GM12878 (cell line): ENCODE results near the gene GINS2. TPM values are rescaled to one million over a fixed set of nuclear protein-coding genes. Genes with fewer than 3 reads are reported as not detected.

Source experiments
- ATAC-seq: fragments of 200-7000 bp; cut with Tn5 transposase; 3 replicates; pipeline ENCODE4 v1.9.1; 2020; ENCODE audit warnings: mild to moderate bottlenecking, moderate library complexity
- BruUV-seq: library from RNA; stranded (reverse); fragments of 400-500 nt; replicated peaks from 2 replicates; lab custom pipeline; 2021; lab: Mats Ljungman, UMichigan
- CTCF ChIA-PET: fragments of 300-600 bp; sonication (Branson Sonifier 250); formaldehyde crosslinking; extraction: SDS; loops from one replicate; lab custom pipeline; 2021; ENCODE audit warnings: inconsistent platforms; lab: Yijun Ruan, JAX
- POLR2A ChIA-PET: fragments of 350-600 bp; formaldehyde crosslinking; extraction: SDS; loops from one replicate; lab custom pipeline; 2021; ENCODE audit warnings: inconsistent platforms; lab: Charles Lee
- RAD21 ChIA-PET: fragments of 300-600 bp; sonication (Branson Sonifier 250); formaldehyde crosslinking; loops from one replicate; lab custom pipeline; 2023; ENCODE audit warnings: antibody characterized with exemption; ENCODE audit not compliant: unreplicated experiment; lab: Charles Lee
- SMC1A ChIA-PET: fragments of 300-600 bp; sonication (Branson Sonifier 250); formaldehyde crosslinking; loops from one replicate; lab custom pipeline; 2023; ENCODE audit not compliant: unreplicated experiment, uncharacterized antibody; lab: Charles Lee
- DNase-seq: peaks from one replicate; pipeline ENCODE4 v3.0.0-alpha.2; 2011; ENCODE audit warnings: low read depth, low spot score
- FAIRE-seq: peaks from 3 replicates; lab custom pipeline; 2011; peaks lifted over from hg19 to GRCh38; lab: Jason Lieb, UNC
- H2AFZ ChIP-seq: 2 replicates; pipeline ENCODE4 v1.6.0; 2011; ENCODE audit warnings: low read depth, low read length, control low read depth; ENCODE audit not compliant: control insufficient read depth
- H3K27ac ChIP-seq: 2 replicates; pipeline ENCODE4 v1.5.1; 2011; ENCODE audit warnings: control low read depth; ENCODE audit not compliant: control insufficient read depth, insufficient read depth
- H3K27me3 ChIP-seq, 2 experiments: replicated peaks in 1 of 2; 2 replicates each; pipeline versions ENCODE4 v1.6.0 to v1.6.1; 2011; ENCODE audit warnings: low read length in 1 of 2; ENCODE audit not compliant: control insufficient read depth in 2 of 2, insufficient read depth in 2 of 2
- H3K36me3 ChIP-seq, 2 experiments: 2 replicates each; pipeline ENCODE4 v1.5.1; 2011; ENCODE audit warnings: low read length in 1 of 2; ENCODE audit not compliant: control insufficient read depth in 2 of 2, insufficient read depth in 2 of 2
- H3K4me1 ChIP-seq: 2 replicates; pipeline ENCODE4 v1.6.1; 2011; ENCODE audit warnings: mild to moderate bottlenecking, low read length, moderate library complexity, mixed read lengths; ENCODE audit not compliant: control insufficient read depth, insufficient read depth
- H3K4me2 ChIP-seq: 2 replicates; pipeline ENCODE4 v1.6.0; 2011; ENCODE audit warnings: control low read depth; ENCODE audit not compliant: control insufficient read depth, insufficient read depth
- H3K4me3 ChIP-seq: fragments of 200-600 bp; sonication (generic); 2 replicates; pipeline ENCODE4 v1.5.1; 2016
- H3K79me2 ChIP-seq: 2 replicates; pipeline ENCODE4 v1.6.0; 2011; ENCODE audit warnings: low read length; ENCODE audit not compliant: control insufficient read depth, insufficient read depth
- H3K9ac ChIP-seq: 2 replicates; pipeline ENCODE4 v1.8.0; 2011; ENCODE audit warnings: low read length, control low read depth, mixed read lengths; ENCODE audit not compliant: control insufficient read depth, insufficient read depth
- H3K9me3 ChIP-seq: replicated peaks from 3 replicates; pipeline ENCODE4 v1.5.1; 2011; ENCODE audit warnings: mild to moderate bottlenecking, low read length; ENCODE audit not compliant: control insufficient read depth, insufficient read depth
- H4K20me1 ChIP-seq: 2 replicates; pipeline ENCODE4 v1.6.0; 2011; ENCODE audit not compliant: control insufficient read depth, insufficient read depth
- DPF2 ChIP-seq: fragments of 450-650 bp; IDR thresholded peaks from 2 replicates; pipeline ENCODE4 v1.6.1; 2017; ENCODE audit warnings: mild to moderate bottlenecking
- EED ChIP-seq: sonication (generic); IDR thresholded peaks from 2 replicates; pipeline ENCODE4 v1.6.1; 2016; ENCODE audit warnings: antibody characterized with exemption, low read depth
- GABPA ChIP-seq: IDR thresholded peaks from 2 replicates; pipeline ENCODE4 v1.6.1; 2014; ENCODE audit warnings: antibody characterized with exemption, low read depth, mild to moderate bottlenecking, inconsistent platforms
- IRF4 ChIP-seq: IDR thresholded peaks from 2 replicates; pipeline ENCODE4 v1.6.1; 2011; ENCODE audit warnings: low read depth, low read length
- JUNB ChIP-seq: IDR thresholded peaks from 2 replicates; pipeline ENCODE4 v1.6.1; 2016; ENCODE audit warnings: antibody characterized with exemption, mild to moderate bottlenecking
- MYC ChIP-seq: IDR thresholded peaks from 2 replicates; pipeline ENCODE4 v1.6.1; 2011; ENCODE audit warnings: mild to moderate bottlenecking, low read length, moderate library complexity, inconsistent platforms; ENCODE audit not compliant: insufficient read depth, insufficient replicate concordance, insufficient read length, severe bottlenecking
- NFIC ChIP-seq: IDR thresholded peaks from 2 replicates; pipeline ENCODE4 v1.6.1; 2012; ENCODE audit warnings: low read depth, mild to moderate bottlenecking, inconsistent platforms, low read length, moderate library complexity
- SPI1 ChIP-seq: IDR thresholded peaks from 2 replicates; pipeline ENCODE4 v1.6.1; 2011; ENCODE audit warnings: low read depth, mild to moderate bottlenecking, low read length, moderate library complexity, borderline replicate concordance; ENCODE audit not compliant: insufficient read depth
- STAT1 ChIP-seq: fragments of 450-650 bp; conservative IDR thresholded peaks from 2 replicates; pipeline ENCODE4 v1.6.1; 2014; ENCODE audit warnings: antibody characterized with exemption, mild to moderate bottlenecking
- SUPT20H ChIP-seq: IDR thresholded peaks from 2 replicates; pipeline ENCODE4 v1.6.1; 2011; ENCODE audit warnings: low read depth, mild to moderate bottlenecking, low read length, moderate library complexity, borderline replicate concordance; ENCODE audit not compliant: control insufficient read depth
- TBL1XR1 ChIP-seq: IDR thresholded peaks from 2 replicates; pipeline ENCODE4 v1.6.1; 2012; ENCODE audit warnings: low read depth, low read length, improper control_type of control experiment
- WRNIP1 ChIP-seq: IDR thresholded peaks from 2 replicates; pipeline ENCODE4 v1.6.1; 2011; ENCODE audit warnings: low read depth, low read length, improper control_type of control experiment, borderline replicate concordance
- YBX1 ChIP-seq: fragments of 450-650 bp; IDR thresholded peaks from 2 replicates; pipeline ENCODE4 v1.6.1; 2016; ENCODE audit warnings: antibody characterized with exemption
- ZNF207 ChIP-seq: fragments of 450-650 bp; IDR thresholded peaks from 2 replicates; pipeline ENCODE4 v1.6.1; 2014; ENCODE audit warnings: antibody characterized with exemption, mild to moderate bottlenecking, borderline replicate concordance
- WGBS: methylation state at CpG from one replicate; pipeline ENCODE4 v1.1.6; 2016; ENCODE audit warnings: low lambda C conversion rate; ENCODE audit not compliant: insufficient replicate concordance, insufficient coverage; ENCODE audit errors: missing lambda C conversion rate; 5-methylcytosine and 5-hydroxymethylcytosine counted together
- in situ Hi-C: fragments of 300-500 bp; cut with MboI; formaldehyde crosslinking; loops from 9 replicates; pipeline ENCODE4 v1.14.3; 2018; ENCODE audit warnings: mixed read lengths
- intact Hi-C: fragments of 100-400 bp; cut with micrococcal nuclease; formaldehyde crosslinking; loops from one replicate; pipeline ENCODE4 v1.14.2; 2022; ENCODE audit not compliant: unreplicated experiment
- polyA plus RNA-seq, 11 experiments: library from polyadenylated mRNA; depleted of rRNA in 4 of 11; unstranded in 6 of 11; stranded (reverse) in 5 of 11; fragments of >200 nt; fragmentation: Nextera tagmentation in 4 of 11; fragmentation: Illumina TruSeq in 1 of 11; extraction: Ambion mirVana in 4 of 11; extraction: Trizol in 1 of 11; gene quantifications; 1 replicate in 1 of 11; 2 replicates in 10 of 11; pipeline versions ENCODE4 v1.2.1 to v1.2.3, GENCODE V29; 2011 to 2016; ENCODE audit warnings: inconsistent platforms in 2 of 11, missing spikeins in 2 of 11, low read depth in 1 of 11
- total RNA-seq, 4 experiments: library from RNA; depleted of rRNA in 3 of 4; stranded (reverse); fragments of >200 nt in 3 of 4; fragmentation: Illumina TruSeq in 1 of 4; extraction: Trizol in 1 of 4; gene quantifications; 2 replicates each; pipeline versions ENCODE4 v1.2.1 to v1.2.3, GENCODE V29; 2013 to 2021
- TF ChIP-seq, protein P1 (sequence below): IDR thresholded peaks from 2 replicates; pipeline ENCODE4 v1.6.1; 2012; ENCODE audit warnings: mild to moderate bottlenecking, low read depth, low read length
- TF ChIP-seq, protein P2 (sequence below): fragments of 450-650 bp; IDR thresholded peaks from 2 replicates; pipeline ENCODE4 v1.6.1; 2017; ENCODE audit warnings: low read depth, mild to moderate bottlenecking, moderate library complexity
- TF ChIP-seq, protein P3 (sequence below): fragments of 450-650 bp; IDR thresholded peaks from 2 replicates; pipeline ENCODE4 v1.6.1; 2018; ENCODE audit warnings: borderline replicate concordance, mild to moderate bottlenecking; ENCODE audit not compliant: partially characterized antibody

Gene GINS2
- total and polyA plus RNA-seq, 10 of the 15 experiments (the other 5 are each of a cell fraction or from before 2014, with no cell fraction given) = 42.7 to 90.8 (median 57.0) TPM

DNA sequence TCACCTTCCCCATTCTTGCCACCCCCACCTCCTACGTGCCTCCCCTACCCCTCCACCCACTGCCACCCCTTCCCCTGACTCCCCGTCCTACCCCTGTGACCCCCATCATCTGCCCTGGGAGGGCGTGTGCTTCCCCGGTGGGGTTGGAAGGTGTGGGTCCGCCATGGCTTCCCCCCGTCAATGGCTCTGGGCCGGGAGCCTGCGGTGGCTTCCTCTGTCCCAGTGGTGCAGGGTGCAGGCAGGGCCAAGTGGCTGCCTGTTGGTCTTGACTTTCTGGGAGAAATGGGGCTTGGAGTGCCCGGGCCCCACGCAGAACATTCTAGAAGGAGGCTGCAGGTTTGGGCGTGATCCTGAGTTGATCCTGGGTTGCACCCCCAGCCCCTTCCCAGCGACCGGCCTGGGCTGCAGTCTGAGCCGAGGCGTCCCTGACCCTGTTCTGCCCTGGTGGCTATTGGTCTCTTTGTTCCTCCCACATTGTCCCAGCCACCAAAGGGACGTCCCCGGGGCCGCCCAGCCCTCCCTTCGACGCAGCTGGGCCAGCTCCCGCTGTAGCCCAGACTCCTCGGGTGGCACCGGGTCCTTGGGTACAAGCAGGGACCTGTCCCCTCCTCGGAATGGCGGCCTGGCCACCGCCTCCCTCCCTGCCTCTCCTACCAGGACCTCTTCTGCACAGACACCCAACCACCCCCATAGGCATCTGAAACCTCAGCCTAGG, 49.9 kb downstream of the GINS2 start:
- RAD21 ChIA-PET = no interaction called here
- H2AFZ ChIP-seq = no peak overlapping the region
- in situ Hi-C loops = no loop called here
- H3K27me3 ChIP-seq = no peaks in the 10 kb centered on the region
- H3K9me3 ChIP-seq = no peaks in the 10 kb centered on the region
- no peak overlapping the region for H3K4me2 ChIP-seq
- FAIRE-seq (no peak), ATAC-seq (no peak), DNase-seq (no peak)
- 91% methylated on average over 24 of the region's 26 CpGs for WGBS
- no peaks in the 10 kb centered on the region for H3K4me1 ChIP-seq
- POLR2A ChIA-PET = no interaction called here
- no peaks in the 10 kb centered on the region; the same call in none of the 2 replicates for H3K79me2 ChIP-seq
- H4K20me1 ChIP-seq = no peaks in the 10 kb centered on the region; the same call in 1 of the 2 replicates
- H3K9ac ChIP-seq = no peak overlapping the region
- no TSS peak for BruUV-seq
- no peak overlapping the region for H3K27ac ChIP-seq
- SMC1A ChIA-PET = no interaction called here
- intact Hi-C loops = no loop called here
- CTCF ChIA-PET = no interaction called here
- H3K36me3 ChIP-seq = peaks cover 0 to 35% of the 10 kb centered on the region in 2 experiments; a peak in 3 of 4 replicates
- no peak overlapping the region for H3K4me3 ChIP-seq
- TF ChIP-seq IRF4 = no peak
- no peak for TF ChIP-seq GABPA
- no peak for TF ChIP-seq WRNIP1
- TF ChIP-seq SUPT20H = no peak
- no peak for TF ChIP-seq ZNF207
- TF ChIP-seq JUNB = no peak
- no peak for TF ChIP-seq STAT1
- TF ChIP-seq, protein P1, sequence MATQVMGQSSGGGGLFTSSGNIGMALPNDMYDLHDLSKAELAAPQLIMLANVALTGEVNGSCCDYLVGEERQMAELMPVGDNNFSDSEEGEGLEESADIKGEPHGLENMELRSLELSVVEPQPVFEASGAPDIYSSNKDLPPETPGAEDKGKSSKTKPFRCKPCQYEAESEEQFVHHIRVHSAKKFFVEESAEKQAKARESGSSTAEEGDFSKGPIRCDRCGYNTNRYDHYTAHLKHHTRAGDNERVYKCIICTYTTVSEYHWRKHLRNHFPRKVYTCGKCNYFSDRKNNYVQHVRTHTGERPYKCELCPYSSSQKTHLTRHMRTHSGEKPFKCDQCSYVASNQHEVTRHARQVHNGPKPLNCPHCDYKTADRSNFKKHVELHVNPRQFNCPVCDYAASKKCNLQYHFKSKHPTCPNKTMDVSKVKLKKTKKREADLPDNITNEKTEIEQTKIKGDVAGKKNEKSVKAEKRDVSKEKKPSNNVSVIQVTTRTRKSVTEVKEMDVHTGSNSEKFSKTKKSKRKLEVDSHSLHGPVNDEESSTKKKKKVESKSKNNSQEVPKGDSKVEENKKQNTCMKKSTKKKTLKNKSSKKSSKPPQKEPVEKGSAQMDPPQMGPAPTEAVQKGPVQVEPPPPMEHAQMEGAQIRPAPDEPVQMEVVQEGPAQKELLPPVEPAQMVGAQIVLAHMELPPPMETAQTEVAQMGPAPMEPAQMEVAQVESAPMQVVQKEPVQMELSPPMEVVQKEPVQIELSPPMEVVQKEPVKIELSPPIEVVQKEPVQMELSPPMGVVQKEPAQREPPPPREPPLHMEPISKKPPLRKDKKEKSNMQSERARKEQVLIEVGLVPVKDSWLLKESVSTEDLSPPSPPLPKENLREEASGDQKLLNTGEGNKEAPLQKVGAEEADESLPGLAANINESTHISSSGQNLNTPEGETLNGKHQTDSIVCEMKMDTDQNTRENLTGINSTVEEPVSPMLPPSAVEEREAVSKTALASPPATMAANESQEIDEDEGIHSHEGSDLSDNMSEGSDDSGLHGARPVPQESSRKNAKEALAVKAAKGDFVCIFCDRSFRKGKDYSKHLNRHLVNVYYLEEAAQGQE = no peak
- TF ChIP-seq EED = no peak
- no peak for TF ChIP-seq NFIC
- TF ChIP-seq, protein P2, sequence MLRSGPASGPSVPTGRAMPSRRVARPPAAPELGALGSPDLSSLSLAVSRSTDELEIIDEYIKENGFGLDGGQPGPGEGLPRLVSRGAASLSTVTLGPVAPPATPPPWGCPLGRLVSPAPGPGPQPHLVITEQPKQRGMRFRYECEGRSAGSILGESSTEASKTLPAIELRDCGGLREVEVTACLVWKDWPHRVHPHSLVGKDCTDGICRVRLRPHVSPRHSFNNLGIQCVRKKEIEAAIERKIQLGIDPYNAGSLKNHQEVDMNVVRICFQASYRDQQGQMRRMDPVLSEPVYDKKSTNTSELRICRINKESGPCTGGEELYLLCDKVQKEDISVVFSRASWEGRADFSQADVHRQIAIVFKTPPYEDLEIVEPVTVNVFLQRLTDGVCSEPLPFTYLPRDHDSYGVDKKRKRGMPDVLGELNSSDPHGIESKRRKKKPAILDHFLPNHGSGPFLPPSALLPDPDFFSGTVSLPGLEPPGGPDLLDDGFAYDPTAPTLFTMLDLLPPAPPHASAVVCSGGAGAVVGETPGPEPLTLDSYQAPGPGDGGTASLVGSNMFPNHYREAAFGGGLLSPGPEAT = no peak
- no peak for TF ChIP-seq MYC
- TF ChIP-seq TBL1XR1 = no peak
- TF ChIP-seq, protein P3, sequence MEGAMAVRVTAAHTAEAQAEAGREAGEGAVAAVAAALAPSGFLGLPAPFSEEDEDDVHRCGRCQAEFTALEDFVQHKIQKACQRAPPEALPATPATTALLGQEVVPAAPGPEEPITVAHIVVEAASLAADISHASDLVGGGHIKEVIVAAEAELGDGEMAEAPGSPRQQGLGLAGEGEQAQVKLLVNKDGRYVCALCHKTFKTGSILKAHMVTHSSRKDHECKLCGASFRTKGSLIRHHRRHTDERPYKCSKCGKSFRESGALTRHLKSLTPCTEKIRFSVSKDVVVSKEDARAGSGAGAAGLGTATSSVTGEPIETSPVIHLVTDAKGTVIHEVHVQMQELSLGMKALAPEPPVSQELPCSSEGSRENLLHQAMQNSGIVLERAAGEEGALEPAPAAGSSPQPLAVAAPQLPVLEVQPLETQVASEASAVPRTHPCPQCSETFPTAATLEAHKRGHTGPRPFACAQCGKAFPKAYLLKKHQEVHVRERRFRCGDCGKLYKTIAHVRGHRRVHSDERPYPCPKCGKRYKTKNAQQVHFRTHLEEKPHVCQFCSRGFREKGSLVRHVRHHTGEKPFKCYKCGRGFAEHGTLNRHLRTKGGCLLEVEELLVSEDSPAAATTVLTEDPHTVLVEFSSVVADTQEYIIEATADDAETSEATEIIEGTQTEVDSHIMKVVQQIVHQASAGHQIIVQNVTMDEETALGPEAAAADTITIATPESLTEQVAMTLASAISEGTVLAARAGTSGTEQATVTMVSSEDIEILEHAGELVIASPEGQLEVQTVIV = no peak
- no peak for TF ChIP-seq DPF2
- no peak for TF ChIP-seq YBX1
- TF ChIP-seq SPI1 = no peak
